ENCODE measurements around the gene SLCO2B1.

Gene SLCO2B1

DNA sequence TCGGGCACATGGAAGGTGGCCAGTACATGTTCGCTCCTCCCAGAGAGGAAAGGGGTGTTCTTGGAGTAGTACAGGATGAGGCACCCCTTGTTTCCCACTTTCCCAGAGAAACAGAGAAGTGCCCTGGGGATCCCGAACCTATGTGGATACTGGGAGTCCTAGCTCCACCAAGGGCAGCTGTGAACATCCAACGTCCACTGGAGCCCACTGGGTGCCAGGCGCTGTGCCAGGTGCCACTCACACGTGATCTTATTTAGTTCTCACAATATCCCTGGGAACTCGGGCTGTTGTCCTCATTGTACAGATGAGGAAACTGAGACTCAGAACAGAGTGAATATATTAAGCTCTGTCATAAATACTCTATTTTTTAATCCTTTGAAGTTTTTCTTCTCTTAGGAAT, 12.0 kb downstream of the SLCO2B1 start:
- no peak for DNase-seq

DNA sequence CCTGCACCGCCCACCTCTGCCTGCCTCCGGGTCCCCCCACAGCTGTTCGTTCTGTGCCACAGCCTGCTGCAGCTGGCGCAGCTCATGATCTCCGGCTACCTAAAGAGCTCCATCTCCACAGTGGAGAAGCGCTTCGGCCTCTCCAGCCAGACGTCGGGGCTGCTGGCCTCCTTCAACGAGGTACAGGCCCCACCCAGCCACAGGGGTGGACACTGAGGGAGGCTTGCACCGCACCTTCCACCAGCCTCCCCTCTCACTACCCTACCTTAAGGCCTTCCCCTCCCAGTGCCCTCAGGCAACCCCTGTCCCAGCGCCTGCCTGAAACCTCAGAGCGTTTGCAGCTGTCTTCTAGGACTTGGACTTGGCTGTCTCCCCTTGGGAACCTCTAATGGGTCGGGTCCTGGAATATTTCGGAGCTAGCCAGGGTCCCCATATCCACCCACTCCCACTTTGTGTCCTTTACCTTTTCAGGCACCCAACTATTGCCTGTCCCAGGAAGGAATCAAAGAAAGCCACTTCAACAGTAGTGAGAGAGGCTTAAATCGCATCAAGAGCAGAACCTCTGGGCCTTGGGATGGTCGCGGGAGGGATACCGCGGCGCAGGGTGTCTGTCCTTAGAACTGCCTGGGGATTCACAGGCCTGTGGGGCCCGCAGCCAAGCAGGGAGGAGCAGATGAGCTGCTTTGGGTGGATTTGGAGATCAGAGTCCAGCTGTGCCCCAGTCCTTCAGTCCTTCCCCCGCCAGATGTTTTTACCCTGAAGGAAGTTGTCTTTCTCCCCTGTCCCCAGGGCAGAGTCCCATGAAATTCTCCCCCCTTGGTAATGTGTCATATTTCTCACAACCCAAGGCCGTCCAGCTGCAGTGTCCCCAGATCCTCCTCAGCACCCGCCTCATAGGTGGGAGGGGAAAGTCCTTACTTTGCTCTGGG, 13.3 kb downstream of the SLCO2B1 start:
- DNase-seq, result no peak

- no peak for DNase-seq
Measured at GRCh38 chr11:75165721-75166120, 14.8 kb downstream of the SLCO2B1 start.

GRCh38 chr11:75166791-75167190, 15.9 kb downstream of the SLCO2B1 start:
- no peak for DNase-seq

GRCh38 chr11:75167617-75168016, 16.7 kb downstream of the SLCO2B1 start:
- DNase-seq, result no peak

GRCh38 chr11:75169101-75169885, 18.4 kb downstream of the SLCO2B1 start:
- DNase-seq, result no peak

- DNase-seq, result no peak
Measured at GRCh38 chr11:75170516-75171201, 19.8 kb downstream of the SLCO2B1 start.

DNA sequence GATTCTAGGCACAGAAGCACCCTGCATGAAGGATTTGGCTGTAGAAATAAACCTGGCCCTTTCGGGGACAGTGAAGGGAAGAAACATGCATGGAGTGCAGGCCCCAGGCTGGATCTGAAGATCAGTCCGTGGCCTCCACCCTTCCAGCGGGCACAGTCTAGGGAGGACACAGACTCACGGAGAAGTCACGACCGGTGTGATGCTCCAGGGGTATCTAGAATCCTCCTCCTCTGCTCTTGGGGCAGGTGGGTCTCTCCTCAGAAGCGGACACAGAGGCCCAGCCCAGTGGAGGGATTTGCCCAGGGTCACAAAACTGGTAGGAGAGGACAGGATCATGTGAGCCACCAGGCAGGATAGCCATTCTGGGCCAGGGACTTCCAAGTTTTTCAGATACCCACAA, 22.4 kb downstream of the SLCO2B1 start:
- DNase-seq, result no peak

DNA sequence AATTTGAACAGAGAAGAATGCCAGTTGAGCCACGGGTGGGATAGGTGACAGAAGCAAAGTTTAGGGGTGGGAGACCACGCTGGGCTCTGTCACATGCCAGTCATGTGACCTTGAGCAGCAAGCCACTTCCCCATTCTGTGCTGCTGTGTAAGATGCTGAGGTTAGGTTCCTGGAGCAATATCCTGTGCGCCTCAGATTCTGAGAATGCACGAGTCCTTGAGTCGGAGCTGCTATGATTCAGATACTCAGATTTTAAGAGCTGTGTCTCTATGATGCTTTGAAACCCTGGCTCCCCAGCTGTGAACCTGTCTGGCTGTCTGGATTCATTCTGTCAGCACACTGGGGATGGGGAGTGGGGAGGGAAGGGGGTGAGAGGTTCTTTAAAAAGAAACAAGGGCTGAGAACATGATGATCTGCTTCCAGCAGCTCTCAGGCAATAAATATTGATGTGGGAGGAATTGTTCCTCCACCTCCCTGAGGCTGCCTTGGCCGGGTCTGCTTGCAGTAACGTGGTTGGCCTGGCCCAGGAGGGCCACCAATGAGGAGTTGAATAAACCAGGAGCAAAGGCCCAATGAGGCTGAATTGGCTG, 24.0 kb downstream of the SLCO2B1 start:
- DNase-seq, result no peak

- DNase-seq, result no peak
Measured at GRCh38 chr11:75182664-75183063, 31.8 kb downstream of the SLCO2B1 start.

DNA sequence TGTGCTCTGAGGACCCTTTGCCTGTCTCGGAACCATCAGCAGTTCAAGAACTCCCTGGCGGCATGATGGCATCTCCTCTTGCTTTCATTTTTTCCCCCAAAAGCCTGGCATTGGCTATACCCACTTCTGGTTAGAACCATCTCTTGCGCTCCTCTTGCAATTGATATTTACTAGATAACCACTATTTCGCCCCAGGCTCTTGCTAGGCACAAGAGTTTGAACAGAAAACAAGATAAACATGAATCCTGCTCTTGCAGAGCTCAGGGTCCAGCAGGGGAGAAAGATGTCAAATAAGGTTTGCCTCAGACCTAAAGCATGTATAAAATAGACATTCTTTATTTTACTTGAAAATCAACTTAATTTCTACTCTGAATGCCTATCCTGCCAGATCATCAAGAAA, 33.1 kb downstream of the SLCO2B1 start:
- DNase-seq, result no peak

- DNase-seq, result no peak
Measured at GRCh38 chr11:75184757-75185425, 34.0 kb downstream of the SLCO2B1 start.

- DNase-seq, result no peak
Measured at GRCh38 chr11:75185866-75186265, 35.0 kb downstream of the SLCO2B1 start.

DNA sequence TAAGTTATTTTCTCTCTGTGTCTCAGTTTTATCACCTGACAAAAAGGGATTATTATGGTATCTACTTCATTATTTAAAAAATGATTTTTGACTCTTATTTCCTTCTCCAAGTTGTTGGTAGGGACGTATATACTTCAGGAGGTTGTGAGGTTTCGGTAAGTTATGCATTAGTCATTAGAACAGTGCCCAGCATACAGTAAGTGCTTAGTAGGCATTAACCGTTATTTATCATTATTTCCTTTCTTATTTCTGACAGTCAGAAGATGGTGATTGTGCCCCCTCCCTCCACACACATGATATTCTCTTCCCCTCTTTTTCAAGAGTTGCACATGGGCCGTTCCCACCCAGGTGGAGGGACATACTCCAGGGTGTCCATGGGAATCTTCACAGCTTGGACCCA, 36.1 kb downstream of the SLCO2B1 start:
- no peak for DNase-seq

- DNase-seq, result no peak
Measured at GRCh38 chr11:75188671-75189070, 37.8 kb downstream of the SLCO2B1 start.

DNA sequence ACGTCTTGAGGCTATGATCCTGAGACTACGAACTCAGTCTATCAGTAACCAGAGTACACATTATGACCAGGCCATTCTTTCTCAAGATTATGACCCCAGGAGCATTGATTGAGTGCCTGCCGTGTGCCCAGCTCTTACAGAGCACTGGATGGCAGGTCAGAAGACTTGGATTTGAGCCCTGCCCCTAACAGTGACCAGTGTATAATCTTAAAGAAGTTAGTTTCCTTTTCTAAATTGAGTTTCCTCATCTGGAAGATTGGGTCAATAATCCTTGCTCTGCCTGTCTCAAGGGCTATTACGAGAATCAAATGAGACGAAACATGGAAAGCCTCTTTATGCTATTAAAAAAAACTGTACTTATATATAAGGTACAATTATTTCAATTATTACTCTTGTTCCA, 38.2 kb downstream of the SLCO2B1 start:
- DNase-seq, result peak; percentile 26

DNA sequence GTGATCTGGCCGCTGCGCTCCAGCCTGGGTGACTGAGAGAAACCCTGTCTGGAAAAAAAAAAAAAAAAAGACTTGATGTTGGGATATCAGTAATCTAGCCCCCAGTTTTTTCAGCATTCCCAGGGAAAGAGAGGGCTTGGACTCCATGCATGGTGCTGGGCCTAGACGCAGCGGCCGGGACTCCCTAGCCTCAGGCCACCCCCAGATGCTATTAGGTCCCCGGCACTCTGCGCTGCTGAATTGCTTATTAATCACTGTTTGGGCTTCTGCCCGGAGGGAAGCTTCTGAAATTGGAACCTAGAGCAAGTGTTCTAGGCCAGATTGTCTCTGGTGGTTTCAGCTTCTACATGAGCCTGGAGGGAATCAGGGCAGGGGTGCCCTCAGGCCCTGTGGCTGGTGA, 39.0 kb downstream of the SLCO2B1 start:
- DNase-seq, result no peak

DNA sequence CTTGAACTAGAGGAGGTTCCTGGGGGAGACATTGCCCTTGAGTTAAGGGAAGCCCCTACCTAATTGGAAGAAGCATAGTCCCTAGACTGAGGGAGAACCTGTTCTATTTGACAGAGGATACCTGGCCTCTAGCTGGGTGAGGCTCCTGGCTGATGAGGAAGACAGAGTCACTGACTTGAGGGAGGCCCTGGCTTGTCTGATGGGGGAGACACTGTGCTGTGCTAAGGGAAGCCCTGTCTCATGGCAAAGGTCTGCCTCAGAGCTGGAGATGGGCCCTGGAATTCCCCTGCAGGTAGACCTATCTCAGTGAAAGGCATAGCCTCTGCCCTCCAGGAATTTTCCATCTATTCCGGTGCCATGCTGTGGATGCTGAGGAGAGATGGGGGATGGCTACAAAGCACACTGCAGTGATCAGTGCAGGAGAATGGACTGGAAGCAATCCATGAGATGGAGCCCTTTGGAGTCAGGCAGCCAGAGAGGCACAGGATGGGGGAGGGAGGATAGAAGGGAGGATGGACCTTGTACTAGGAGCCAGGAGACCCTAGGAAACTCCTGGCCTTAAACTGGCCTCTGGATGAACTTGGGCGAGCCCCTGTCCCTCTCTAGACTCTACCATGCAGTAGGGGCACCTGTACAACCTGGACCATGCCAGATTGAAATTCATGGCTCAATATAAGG, 39.9 kb downstream of the SLCO2B1 start:
- DNase-seq, result no peak

- DNase-seq, result no peak
Measured at GRCh38 chr11:75191330-75191717, 40.4 kb downstream of the SLCO2B1 start.

GRCh38 chr11:75193271-75193670, 42.4 kb downstream of the SLCO2B1 start:
- no peak for DNase-seq

GRCh38 chr11:75193711-75194110, 42.8 kb downstream of the SLCO2B1 start:
- DNase-seq, result no peak

DNA sequence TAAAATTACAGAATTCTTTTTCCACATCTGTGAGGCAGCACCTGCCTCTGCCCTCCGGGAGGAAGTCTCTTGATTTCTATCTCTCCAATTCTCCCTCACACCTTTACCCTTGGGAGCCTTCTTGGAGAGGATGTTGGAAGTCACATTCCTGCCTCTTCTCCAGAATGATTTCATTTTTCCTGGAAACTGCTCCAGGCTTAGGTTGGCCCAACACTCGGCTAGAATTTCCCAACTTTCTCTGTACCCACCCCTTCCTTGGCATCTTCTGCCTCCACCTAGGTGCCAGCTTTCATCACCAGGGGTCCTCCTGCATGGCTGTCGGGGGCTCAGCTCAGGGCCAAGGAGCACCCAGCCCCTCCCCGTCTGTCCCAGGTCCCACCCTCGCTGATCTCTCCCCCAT, 43.2 kb downstream of the SLCO2B1 start:
- no peak for DNase-seq
